GM18520 (cell line): Measurements from ENCODE around the gene NEAT1.

Source experiments
- ATAC-seq: cut with Tn5 transposase; IDR thresholded peaks from one replicate; pipeline ENCODE4 v1.9.1; 2021; ENCODE audit not compliant: unreplicated experiment

NEAT1 gene

DNA sequence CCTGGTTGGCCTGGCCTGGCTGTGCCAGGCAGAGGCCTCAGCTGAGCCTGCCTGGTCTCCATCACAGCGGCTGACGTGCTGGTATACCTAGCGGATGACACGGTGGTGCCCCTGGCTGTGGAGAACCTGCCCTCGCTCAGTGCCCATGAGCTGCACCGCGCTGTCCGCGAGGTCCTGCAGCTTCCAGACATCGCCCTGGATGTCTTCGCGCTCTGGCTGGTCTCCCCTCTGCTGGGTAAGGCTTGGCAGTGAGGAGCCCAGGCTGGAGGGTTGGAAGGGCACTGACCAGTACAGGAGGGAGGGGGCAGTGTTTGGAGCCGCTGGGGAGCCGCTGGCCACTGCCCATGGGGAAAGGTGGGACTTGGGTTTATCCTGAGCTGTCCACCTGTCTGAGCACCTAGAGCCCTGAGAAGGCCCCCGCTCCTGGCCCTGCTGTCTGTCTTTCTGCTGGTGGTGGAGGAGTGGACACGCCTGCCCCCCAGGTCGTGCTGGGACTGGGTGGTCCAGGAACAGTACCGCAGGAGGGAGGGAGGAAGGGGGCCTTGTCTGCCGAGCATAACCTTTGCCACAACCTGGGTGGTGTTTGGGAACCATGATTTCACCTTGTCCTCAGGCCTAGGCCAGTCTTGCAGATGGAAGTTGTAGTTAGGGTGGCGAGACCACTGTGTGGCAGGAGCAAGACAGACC, 33.2 kb upstream of the NEAT1 start:
- ATAC-seq = no peak

DNA sequence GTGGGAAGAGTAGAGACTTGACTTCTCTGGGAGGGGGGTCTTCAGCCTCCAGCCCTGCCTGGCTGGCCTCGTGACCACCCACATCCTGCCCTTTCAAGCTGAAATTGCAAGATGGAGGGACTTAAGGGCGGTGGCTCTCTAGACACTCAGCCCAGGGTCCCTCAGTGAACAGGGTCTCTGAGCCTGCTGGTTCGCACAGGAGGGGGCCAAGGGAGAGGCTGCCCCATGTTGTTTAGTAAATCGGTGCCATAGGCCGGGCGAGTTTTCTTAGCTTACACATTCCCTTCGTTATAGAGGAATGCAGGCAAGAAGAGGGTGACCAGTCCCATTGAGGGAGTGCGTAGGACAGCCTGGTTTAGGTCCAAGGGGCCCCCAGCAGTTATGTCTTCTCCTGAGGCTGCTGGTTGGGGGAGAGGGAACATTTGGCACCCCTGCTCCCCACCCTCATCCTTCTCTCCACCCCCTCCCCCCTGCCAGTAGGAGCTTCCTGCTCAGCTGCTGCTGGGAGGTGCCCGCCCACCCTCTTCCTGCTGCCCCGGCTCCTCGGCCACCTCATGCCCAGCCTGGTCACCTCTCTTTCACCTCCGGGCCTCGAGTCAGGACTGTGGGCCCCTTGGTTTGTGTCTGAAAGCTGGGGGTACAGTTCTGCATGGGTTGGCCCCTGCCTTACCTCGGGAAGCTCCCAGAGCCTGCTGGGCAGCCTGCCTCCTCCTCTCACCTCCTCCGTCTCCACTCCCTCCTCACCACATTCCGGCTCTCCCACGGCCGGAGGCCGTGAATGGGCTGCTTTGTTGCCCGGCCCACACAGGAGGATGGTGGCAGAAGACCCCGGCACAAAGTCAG, 32.3 kb upstream of the NEAT1 start:
- no peak for ATAC-seq

DNA sequence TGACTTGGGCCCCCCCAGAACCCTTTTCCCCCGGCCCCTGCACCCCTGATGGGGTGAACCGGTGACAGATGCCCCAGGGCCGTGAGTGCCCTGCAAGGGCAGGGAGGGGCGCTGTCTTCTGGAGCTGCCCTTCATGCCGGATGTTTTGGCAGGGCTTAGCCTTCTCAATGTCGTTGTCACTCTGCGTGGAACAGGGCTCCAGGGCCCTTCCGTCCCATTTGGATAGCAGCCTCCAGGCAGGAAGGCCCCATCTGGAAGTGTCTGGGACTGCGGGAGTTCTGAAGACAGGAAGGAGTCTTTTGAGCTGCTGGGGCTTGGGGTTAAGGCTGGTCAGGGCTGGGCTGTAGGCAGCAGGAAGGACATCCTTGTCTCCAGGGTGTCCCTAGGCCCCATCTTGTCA, 31.6 kb upstream of the NEAT1 start:
- ATAC-seq = no peak

DNA sequence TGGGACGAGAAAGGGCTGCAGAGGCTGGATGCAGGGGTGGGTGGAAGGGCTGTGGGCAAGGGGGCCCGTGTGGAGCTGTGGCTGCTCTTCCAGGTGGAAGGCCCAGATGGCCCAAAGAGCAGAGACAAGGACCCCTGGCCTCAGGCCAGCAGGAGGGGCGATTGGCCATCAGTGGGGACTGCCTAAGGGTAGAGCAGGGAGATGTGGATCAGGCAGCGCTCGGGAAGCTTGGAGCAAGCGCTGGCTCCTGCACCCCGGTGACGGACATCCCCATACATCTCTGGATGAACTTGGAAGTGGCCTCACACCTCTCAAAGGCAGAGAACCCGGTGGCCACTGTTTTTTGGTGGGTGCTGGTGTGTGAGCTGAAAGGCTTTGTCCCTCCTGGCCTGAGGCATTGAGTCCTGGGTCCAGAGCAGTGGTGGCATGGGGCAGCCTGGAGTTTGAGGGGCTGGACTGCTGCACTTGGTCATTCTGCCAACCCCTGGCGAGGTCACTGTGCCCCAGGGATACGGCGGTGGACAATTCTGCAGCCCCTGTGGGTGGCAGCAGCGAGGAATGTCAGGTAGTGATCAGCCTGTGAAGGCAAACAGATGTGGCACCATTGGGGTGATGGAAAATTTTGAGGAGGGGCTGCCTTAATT, 30.3 kb upstream of the NEAT1 start:
- no peak for ATAC-seq

DNA sequence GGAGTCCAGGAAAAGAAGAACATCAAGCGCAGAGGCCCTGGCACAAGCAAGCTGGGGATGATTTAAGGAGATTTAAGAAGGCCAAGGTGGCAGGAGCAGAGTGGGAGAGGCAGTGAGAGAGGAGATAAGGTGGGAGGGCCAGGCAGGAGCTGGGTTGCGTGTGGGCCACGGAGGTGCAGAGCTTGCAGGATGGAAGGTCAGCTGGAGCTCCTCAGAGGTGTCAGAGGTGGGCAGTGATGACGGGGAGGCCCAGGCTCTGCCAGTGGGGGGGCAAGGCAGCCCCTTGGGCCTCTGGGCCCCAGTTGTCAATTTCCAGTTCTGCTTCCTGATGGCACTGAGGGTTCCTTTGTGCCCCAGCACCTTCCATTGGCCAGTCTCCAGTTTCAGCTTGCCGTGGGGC, 29.7 kb upstream of the NEAT1 start:
- ATAC-seq = no peak

DNA sequence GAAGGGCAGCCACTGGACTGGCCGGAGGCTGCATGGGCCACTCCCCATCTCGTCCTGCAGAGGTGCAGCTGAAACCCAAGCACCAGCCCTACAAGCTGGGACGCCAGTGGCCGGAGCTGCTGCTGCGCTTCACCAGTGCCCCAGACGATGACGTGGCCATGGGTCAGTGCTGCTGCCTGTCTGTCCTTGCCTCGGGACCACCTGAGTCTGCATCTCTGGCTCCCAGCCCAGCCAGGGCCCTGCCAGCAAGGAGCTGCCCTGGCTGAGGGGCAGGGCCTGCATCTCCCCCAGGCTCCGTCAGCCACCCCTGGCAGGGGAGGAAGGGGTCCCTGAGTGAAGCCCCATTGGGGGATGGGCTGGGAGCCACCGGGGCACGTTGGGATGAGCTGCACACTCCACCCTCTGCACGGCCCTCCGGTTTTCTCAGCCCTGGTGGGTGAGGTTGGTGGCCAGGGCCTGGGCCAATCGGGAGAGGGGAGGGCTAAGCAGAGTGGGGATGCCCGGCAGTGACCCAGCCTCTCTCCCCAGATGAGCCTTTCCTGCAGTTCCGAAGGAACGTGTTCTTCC, 29.0 kb upstream of the NEAT1 start:
- ATAC-seq = no peak

DNA sequence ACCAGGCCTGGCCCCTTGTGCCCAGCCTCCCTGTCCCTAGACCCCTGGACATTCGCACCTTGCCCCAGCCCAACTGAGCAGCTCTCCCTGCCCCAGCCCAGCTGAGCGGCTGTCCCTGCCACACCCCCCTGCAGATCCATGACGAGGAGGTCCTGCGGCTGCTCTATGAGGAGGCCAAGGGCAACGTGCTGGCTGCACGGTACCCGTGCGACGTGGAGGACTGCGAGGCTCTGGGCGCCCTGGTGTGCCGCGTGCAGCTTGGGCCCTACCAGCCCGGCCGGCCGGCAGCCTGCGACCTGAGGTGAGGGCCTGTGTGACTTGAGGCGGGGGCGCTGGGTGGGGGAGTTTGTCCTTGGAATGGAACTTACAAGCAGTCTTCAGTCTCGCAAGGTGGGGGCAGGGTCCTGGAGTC, 28.5 kb upstream of the NEAT1 start:
- no peak for ATAC-seq

DNA sequence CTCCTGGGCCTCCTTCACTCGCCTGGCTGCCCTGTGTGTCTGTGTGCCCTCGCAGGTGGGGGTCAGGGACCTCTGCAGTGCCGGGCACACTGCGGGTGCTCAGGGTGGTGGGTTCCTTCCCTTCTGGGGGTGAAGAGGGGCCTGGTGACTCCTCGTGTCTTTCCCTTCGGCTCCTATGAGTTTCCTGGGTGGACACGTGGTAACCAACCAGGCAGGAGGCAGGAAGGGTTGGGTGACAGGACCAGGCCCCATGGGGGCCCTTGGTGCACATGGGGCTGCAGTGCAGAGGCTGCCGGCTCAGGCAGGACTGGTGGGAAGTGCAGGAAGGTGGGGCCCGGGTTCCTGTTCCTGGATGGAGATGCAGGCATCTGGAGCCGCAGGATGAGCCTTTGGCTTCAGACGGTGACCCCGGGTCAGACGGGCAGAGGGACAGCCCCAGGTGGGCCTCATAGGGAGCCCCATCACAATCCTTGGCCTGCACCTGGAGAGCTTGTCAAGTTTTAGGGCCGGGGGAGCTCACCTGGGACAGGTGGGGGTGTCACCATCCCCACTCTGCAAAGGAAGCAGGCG, 26.6 kb upstream of the NEAT1 start:
- ATAC-seq = no peak

DNA sequence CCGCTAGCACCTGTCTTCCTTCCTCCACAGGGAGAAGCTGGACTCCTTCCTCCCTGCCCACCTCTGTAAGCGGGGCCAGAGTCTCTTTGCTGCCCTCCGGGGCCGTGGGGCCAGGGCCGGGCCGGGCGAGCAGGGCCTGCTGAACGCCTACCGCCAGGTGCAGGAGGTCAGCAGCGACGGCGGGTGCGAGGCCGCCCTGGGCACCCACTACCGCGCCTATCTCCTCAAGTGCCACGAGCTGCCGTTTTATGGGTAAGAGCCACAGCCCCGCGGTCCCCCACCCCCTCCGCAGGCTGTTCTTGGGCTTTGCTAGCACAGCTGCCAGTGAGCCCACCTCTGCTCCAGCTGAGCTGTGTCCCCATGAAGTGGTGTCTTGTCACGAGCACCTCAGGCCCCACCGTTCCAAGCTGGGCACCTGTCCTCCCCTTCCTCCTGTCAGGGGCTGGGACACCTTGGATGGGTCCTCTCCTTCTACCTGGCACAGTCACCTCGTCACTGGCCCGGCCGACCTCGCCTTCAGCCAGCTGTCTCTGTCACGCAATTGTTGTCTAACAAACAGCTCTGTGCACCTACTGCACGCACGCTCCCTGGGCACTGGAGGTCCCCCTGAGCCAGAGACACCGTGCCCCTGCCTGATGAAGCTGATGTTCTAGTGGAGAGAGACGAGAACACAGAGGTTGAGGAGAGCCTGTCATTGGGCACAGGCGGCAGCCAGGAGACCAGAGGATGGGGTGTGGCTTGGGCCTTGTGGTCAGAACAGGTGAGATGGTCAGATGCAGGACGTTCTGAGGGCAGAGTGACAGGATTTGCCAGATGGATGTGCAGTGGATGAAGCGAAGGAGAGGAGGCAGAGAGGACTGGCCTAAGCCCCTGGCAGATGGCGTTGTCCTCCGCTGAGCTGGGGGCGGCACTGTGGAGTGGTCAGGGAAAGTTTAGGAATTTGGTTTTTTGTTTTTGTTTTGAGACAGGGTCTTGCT, 25.5 kb upstream of the NEAT1 start:
- no peak for ATAC-seq

DNA sequence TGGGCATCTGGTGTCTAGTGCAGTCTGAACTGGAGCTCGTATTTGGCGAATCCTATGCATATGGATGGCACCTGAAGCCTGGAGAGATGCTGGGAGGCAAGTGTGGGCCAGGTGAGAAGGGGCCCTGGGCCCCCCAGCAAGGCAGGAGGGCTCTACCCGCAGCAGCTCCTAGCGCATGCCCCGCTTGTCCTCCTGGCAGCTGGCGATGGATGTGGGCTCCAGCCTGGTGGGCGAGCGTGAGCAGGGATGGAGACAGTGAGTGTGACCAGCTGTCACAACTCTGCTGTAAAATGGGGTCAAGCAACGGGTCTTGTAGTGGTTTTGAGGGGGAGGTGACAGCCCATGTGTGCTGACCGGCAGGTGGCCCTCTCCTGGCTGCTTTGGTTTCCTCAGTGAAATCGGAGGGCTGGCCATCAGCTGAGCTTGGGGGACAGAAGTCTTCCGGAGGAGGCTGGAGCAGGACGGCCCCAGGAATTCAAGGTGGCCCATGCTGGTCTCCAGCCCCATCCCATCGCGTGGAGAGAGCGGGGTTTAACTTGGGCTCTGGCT, 24.2 kb upstream of the NEAT1 start:
- no peak for ATAC-seq

DNA sequence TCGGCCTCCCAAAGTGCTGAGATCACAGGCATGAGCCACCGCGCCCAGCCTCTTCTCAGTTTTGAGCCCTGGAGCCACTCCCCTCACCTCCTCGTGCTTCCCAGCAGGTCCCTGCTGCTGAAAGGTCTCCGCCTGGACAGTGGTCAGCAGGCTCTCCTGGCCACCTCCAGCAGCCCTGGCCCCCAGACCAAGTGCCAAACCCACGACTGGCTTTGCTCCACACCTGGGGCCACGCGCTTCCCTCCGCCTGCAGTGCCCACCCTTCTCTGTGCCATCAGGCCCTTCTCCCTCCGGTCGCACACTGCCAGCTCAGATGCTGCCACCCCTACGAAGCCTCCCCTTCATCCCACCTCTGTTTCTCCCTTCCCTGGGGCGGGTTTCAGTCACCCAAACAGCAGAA, 23.3 kb upstream of the NEAT1 start:
- no peak for ATAC-seq

DNA sequence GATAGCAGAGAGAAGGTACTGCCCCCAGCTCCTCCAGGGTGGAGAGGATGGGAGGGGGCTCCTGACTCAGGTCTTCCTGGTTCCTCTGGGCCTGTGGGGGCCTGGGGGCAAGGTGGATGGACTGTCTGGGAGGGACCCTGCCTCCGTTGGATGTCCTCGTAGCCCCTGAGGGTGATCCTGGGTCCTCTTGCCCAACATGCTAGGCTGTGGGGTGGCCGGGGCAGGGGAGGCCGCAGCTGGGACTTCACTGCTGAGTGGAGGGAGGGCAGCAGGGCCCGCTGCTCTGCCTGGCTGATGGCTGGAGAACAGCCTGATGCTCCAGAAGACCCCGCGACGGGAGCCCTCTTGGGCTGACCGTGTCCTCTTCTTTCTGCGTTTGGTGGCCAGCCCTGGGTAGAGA, 22.8 kb upstream of the NEAT1 start:
- no peak for ATAC-seq

DNA sequence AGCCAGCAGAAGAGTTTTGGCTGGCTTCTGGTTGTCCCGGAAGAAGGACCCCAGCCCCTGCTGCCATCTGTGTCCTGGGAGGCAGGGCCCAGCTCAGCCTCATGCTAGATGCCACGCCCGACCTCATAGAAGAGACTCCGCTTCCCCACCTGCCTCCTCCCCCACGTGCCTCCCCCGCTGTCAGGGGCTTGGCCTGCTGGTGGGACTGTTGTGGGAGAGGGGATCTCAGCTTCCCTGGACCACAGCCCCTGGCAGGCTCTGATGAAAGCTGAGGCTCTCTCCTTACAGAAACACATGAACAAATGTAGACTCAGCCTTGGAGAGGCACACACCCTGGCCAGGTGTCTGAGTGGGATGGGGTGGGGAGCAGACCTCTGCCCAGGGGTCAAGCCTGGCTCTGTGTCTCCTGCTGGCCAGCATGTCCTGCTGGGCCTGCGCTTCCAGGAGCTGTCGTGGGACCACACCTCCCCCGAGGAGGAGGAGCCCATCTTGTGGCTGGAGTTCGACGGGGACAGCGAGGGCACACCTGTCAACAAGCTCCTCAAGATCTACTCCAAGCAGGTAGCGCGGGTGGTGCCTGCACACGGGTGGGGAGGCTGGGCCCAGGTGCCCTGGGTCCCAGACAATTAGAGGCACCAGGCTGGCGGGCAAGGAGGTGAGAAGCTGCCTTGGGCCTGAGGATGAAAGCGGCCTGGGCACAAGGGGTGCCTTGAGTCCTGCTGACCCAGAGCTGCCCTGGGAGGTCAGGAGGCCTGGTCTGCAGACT, 22.1 kb upstream of the NEAT1 start:
- no peak for ATAC-seq

DNA sequence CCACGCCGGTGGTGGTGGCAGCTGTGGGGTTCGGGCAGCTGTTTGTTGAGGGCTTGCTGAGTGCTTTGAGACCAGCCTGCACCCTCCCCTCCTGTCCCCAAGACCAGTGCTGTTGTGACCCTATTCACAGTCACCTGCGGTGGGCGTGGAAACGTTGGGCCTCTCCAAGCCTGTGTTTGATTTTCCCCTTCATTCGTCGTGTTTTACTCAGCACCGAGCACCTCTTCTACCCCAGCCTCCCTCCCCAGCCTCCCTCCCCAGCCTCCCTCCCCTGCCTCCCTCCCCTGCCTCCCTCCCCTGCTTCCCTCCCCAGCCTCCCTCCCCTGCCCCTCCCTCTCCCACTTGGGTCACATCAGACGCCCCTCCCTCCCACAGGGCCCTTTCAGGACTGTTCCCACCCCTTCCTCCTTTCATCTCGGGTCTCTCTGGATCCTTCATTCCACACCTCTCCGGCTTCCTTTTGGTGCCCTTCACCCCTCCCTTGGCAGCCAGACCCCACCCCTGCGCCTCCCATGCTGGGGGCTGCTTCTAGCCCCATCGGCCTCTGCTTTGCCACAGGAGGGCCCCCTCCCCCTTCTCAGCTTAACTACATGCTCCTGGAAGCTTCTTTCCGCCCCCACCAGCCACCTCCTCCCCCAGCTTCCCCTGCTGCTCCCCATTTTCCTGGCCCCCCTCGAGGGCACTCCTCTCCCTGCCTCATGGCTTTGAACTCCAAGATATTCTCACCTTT, 21.4 kb upstream of the NEAT1 start:
- ATAC-seq = no peak

DNA sequence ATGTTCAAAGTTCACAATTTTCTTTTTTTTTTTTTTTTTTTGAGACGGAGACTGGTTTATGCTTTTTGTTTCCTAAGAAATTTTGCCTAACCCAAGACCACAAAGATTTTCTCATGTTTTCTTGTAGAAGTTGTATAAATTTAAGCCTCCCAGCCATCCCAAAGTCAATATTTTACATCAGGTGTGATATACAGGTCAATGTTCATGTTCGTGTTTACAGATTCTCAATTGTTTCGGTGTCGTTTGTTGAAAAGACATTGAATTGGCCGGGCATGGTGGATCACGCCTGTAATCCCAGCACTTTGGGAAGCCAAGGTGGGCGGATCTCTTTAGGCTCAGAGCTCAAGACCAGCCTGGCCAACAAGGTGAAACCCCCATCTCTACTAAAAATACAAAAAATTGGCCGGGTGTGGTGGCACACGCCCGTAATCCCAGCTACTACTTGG, 20.8 kb upstream of the NEAT1 start:
- no peak for ATAC-seq

DNA sequence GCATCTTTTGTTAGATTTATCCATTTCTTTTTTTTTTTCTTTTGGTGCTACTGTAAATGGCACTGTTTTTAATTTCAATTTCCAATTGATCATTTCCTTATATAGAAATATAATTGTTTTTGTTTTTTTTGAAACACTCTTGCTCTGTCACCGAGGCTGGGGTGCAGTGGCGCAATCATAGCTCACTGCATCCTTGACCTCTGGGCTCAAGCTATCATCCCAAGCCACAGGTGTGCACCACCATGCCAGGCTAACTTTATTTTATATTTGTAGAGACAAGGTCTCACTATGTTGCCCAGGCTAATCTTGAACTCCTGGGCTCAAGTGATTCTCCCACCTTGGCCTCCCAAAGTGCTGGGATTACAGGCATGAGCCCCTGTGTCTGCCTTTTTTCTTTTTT, 19.8 kb upstream of the NEAT1 start:
- ATAC-seq = no peak

DNA sequence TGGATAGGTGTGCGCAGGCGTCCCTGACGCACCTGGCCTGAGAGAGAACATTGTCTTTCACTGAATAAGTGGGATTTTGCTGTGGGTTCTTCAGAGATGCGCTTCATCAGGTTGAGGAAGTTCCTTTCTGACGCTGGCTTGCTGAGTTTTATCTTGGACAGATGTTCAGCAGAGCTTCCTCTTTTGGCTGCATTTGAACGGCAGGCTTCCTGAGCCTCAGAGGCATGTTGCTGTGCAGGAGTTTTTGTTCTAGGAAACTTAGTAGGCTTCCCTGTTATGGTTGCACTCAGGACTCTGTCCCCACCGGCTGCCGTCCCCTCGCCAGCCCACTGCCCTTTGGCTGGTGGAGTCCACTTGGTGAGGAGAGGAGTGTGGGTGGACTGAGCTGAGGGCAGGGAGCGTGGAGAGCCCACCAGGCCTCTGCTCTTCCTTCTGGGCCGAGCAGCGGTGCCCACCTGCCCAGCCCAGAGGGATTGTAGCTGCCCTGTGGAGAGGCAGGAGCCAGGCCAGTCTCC, 18.9 kb upstream of the NEAT1 start:
- no peak for ATAC-seq

DNA sequence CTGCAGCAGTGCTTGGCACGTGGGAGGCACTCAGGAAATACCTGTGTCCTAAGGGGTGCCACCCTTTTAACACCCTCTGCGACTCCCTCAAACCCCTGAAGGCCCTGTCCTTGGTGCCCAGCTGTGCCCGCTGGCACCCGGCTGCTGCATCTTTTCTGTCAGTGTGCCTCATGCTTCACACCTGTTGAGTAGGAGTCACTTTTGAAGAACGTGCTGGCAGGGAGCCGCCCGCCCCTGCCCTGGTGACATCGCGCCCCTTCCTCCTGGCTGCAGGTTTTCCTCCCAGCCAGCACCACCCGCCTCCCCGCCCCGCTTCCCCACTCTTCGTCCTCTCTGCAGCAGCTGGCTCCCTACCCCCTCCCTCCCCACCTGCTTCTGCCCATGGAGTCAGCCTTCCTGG, 18.4 kb upstream of the NEAT1 start:
- no peak for ATAC-seq
